DMS153 treated with DMSO at 0.1 percent for 48 hours (cell line): ENCODE measurements around the gene CTR9.

Source experiments
- DNase-seq: peaks from one replicate; lab custom pipeline; 2025; ENCODE audit not compliant: unreplicated experiment; lab: John Stamatoyannopoulos, UW

Gene CTR9

GRCh38 chr11:10750838-10751580 is at the start of gene CTR9:
CTR9 (plus strand) TSS chr11:10751246; CDS start chr11:10751413, 167 bp downstream.
- peak; percentile 94 for DNase-seq

- DNase-seq: no peak
Measured at GRCh38 chr11:10701982-10702381, 49.1 kb upstream of the CTR9 start.

GRCh38 chr11:10708131-10708530 is 42.9 kb upstream of the CTR9 start:
- no peak for DNase-seq

- no peak for DNase-seq
Measured at GRCh38 chr11:10709299-10710086, 41.6 kb upstream of the CTR9 start.

GRCh38 chr11:10715571-10715970 is 35.5 kb upstream of the CTR9 start:
- DNase-seq: no peak

GRCh38 chr11:10716122-10716521 is 34.9 kb upstream of the CTR9 start:
- DNase-seq: no peak

- DNase-seq: no peak
Measured at GRCh38 chr11:10716543-10717259, 34.3 kb upstream of the CTR9 start.

- DNase-seq: no peak
Measured at GRCh38 chr11:10719616-10720015, 31.4 kb upstream of the CTR9 start.

GRCh38 chr11:10720881-10721376 is 30.1 kb upstream of the CTR9 start:
- no peak for DNase-seq

- DNase-seq: no peak
Measured at GRCh38 chr11:10722307-10722706, 28.7 kb upstream of the CTR9 start.

GRCh38 chr11:10725114-10725906 is 25.7 kb upstream of the CTR9 start:
- no peak for DNase-seq

- no peak for DNase-seq
Measured at GRCh38 chr11:10725907-10726253, 25.2 kb upstream of the CTR9 start.

GRCh38 chr11:10727146-10727851 is 23.7 kb upstream of the CTR9 start:
- DNase-seq: no peak

GRCh38 chr11:10728154-10728553 is 22.9 kb upstream of the CTR9 start:
- DNase-seq: no peak

GRCh38 chr11:10728789-10729472 is 22.1 kb upstream of the CTR9 start:
- no peak for DNase-seq

GRCh38 chr11:10730151-10730550 is 20.9 kb upstream of the CTR9 start:
- no peak for DNase-seq

- no peak for DNase-seq
Measured at GRCh38 chr11:10731064-10731680, 19.9 kb upstream of the CTR9 start.

- peak; percentile 96 for DNase-seq
Measured at GRCh38 chr11:10735481-10736475, 15.3 kb upstream of the CTR9 start.
